GM19099 (cell line): ENCODE results near the gene MX1.

Source experiments
- POLR2A ChIP-seq: IDR thresholded peaks from 3 replicates; pipeline ENCODE4 v1.6.1; 2011; ENCODE audit warnings: low read depth; ENCODE audit not compliant: insufficient read length; ENCODE audit errors: extremely low read depth

Gene MX1

DNA sequence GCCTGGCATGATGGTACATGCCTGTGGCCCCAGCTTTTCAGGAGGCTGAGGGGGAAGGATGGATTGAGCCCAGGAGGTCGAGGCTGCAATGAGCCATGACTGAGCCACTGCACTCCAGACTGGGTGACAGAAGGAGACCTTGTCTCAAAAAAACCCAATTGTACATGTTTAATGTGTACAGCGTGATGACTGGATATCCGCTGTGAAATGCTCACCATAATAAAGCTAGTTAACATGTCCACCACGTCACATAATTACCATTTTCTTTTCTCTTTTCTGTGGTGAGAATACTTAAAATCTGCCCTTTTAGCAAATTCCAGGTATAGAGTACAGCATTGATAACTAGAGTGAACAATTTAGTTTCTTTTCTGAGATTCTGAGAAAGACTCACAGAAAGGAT is 57.9 kb downstream of the MX1 start:
- no peak for TF ChIP-seq POLR2A

DNA sequence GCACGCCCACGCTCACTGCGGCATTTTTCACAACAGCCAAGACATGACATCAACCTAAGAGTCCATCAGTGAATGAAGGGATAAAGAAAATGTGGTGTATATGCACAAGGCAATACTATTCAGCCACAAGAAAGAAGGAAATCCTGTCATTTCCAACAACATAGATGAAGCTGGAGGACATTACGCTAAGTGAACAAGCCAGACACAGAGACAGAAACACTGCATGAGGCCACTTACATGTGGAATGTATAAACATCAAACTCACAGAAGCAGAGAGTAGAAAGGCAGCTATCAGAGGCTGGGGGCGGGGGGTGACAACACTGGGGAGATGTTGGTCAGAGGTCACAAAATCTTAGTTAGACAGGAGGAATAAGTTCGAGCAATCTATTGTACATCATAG is 61.0 kb downstream of the MX1 start:
- TF ChIP-seq POLR2A = no peak

- TF ChIP-seq POLR2A = no peak
These were observed 62.0 kb downstream of the MX1 start for GRCh38 chr21:41488080-41488479.

- TF ChIP-seq POLR2A = no peak
These were observed 63.3 kb downstream of the MX1 start for GRCh38 chr21:41489329-41489728.

- TF ChIP-seq POLR2A = no peak
These were observed 64.3 kb downstream of the MX1 start for GRCh38 chr21:41490330-41490729.

- TF ChIP-seq POLR2A = no peak
These were observed 65.4 kb downstream of the MX1 start for GRCh38 chr21:41491412-41491811.

DNA sequence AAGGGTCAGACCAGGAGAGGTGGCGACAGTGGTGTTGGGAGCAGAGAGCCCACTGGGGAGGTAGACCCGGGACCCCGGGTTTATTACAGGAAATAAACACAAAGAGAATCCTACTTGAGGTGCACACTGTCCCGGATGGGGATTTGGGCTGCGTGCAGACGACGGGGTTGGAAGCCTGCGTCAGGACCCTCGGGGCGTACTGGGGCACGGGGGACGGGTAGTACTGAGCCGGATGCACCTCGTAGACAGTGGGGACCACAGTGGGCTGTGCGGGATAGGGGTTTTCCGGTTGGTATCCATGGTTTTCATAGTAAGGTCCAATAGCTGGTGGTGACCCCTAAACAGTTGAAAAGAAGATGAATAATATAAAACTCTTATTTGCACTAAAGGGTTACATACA is 68.2 kb downstream of the MX1 start:
- TF ChIP-seq POLR2A = no peak

DNA sequence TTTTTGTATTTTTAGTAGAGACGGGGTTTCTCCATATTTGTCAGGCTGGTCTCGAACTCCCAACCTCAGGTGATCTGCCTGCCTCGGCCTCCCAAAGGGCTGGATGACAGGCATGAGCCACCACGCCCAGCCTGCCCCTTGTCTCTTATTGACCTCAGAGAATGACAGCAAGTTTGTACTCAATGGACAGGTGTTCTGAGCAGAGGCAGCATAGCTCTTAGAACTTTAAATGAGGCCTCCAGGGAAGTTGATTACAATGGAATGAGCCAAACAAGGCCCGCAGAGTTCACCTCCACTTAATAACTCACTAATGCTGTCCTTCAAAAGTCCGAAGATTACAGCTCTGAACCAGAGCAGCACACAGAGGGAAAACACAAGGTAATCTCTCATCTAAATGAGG is 71.0 kb downstream of the MX1 start:
- TF ChIP-seq POLR2A = no peak

GRCh38 chr21:41497788-41498187 is 71.7 kb downstream of the MX1 start:
- no peak for TF ChIP-seq POLR2A

DNA sequence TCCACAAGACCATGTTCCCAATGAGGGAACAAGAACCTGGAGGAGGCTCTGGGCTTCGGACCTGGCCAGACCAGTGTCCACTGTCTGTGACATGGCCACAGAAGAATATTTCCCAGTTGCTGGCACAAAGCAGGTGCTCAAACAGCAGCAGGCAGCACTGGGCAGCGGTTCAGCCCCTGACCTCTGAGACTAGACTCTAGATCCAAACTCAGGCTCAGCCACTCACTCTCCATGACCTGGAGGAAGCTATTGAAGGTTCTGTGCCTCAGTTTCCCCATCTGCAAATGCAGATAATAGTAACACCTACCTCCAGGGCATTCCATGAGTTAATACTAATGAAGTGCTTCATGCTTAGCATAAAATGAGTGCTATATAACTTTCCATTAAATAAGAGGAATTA is 73.9 kb downstream of the MX1 start:
- no peak for TF ChIP-seq POLR2A

DNA sequence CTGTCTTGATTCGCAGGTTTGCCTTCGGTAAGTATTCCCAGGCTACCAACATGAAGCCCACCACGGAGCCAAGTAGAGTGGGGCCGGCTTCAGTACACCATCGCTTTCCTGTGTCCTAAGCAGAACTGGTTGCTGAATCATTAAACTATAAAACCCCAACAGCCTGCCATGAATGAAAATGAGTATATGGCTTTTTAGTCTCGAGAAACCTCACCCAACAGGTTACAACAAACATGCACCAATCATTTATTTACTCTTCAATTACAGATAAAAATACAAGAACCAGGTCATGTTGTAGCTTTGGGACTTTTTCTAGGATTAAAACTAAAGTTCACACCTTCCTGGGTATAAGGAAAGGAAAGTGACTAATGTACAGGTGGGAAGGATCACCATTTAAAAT is 74.3 kb downstream of the MX1 start:
- no peak for TF ChIP-seq POLR2A

DNA sequence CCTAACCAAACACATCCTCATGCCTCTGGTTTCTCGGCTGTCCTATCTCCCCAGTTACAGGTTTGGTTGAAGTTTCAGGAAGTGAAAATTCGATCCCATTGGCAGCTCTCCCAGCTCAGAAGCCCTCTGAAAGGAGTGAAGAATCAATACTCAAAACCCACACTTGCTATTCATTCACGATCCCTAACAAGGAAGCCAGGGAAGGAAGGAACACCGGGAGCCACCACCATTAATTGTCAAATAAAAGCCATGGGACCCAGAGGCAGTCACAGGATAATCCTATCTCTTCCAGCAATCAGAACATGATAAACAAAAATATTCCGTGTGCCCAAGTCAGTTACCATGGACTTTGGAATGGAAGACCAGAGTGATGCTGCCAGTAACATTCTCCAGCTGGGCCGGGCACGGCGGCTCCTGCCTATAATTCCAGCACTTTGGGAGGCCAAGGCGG is 74.9 kb downstream of the MX1 start:
- no peak for TF ChIP-seq POLR2A

- no peak for TF ChIP-seq POLR2A
These were observed 75.9 kb downstream of the MX1 start for GRCh38 chr21:41501919-41502318.

- no peak for TF ChIP-seq POLR2A
These were observed 77.3 kb downstream of the MX1 start for GRCh38 chr21:41503331-41503730.

GRCh38 chr21:41504030-41504429 is 78.0 kb downstream of the MX1 start:
- TF ChIP-seq POLR2A = no peak

DNA sequence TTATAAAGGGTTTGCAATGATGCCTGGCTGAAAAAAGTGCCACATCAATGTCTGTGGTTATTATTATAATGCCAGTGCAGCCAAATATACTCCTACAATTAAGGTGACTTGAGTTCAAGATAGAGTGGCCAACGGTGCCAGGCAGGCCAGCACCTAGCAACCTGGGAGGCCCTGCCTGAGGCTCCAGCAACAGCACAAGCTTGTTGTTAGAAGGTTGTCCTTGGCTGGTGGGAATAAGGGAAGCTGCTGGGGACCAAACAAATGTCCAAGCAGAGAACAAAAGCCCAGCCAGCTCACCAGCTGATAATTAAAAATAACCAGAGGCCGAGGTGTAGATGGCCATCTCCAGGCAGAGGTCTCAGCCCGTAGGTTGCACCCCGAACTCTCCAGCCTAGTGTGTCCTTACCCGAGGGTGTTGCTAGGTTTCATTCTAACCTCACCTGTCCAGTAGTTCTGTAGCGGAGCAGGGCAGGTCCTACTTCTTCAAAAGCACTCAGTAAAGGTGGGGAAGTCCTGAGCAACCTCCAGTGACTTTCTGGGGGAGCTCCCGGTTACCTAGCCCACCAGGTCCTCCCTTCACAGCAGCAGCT is 80.1 kb downstream of the MX1 start:
- TF ChIP-seq POLR2A = no peak
